ENCODE measurements around the gene RHOT1.
A peak's percentile ranks its signal among the peaks of the same experiment; 100 is the strongest.
"Not testable (repeated sequence)": the region's sequence is repeated elsewhere in the genome, so short reads cannot be mapped to it uniquely, and the experiment has no call there.

Gene RHOT1

GRCh38 chr17:32124985-32125847 is 17.1 kb upstream of the RHOT1 start:
- DNase-seq: no peak

DNA sequence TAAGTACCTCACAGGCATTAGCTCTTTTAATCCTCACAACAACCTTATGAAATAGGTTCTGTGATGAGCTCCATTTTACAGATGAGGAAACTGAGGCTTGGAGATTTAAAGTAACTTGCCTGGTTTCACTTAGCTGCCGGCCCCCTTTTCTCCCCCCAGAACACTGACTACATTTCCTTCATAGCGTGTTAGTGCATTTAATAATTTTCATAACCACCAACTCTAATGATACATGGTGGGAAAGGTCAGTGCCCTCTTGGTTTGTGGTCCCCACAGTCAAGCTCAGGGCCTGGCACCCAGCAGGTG is 16.5 kb upstream of the RHOT1 start:
- no peak for DNase-seq

GRCh38 chr17:32126325-32126724 is 16.0 kb upstream of the RHOT1 start:
- DNase-seq: no peak

DNA sequence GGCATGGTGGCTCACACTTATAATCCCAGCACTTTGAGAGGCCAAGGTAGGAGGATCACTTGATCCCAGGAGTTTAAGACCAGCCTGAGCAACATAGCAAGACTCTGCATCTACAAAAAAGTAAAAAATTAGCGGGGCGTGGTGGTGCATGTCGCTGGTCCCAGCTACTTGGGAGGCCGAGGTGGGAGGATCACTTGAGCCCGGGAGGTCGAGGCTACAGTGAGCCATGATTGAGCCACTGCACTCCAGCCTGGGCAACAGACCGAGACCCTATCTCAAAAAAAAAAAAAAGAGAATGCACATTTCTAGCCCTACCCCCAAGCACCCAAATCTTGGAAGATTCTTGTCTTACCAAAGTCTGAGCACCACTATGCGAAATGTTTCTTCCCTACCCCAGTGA is 15.6 kb upstream of the RHOT1 start:
- no peak for DNase-seq

- peak; percentile 65 to 88 (median 72) for DNase-seq
These were observed 15.0 kb upstream of the RHOT1 start for GRCh38 chr17:32127158-32127897.

DNA sequence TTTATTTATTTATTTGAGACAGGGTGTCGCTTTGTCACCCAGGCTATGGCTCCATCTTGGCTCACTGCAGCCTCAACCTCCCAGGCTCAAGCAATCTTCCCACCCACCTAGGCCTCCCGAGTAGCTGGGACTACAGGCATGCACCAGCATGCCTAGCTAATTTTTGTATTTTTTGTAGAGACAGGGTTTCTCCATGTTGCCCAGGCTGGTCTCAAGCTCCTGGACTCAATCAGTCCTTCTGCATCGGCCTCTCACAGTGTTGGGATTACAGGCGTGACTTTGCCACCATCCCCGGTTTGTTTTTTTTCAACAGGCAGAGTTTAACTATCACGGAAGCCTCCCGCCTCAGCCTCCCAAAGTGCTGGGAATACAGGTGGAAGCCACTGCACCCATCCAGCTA is 13.8 kb upstream of the RHOT1 start:
- not testable (repeated sequence) for DNase-seq

DNA sequence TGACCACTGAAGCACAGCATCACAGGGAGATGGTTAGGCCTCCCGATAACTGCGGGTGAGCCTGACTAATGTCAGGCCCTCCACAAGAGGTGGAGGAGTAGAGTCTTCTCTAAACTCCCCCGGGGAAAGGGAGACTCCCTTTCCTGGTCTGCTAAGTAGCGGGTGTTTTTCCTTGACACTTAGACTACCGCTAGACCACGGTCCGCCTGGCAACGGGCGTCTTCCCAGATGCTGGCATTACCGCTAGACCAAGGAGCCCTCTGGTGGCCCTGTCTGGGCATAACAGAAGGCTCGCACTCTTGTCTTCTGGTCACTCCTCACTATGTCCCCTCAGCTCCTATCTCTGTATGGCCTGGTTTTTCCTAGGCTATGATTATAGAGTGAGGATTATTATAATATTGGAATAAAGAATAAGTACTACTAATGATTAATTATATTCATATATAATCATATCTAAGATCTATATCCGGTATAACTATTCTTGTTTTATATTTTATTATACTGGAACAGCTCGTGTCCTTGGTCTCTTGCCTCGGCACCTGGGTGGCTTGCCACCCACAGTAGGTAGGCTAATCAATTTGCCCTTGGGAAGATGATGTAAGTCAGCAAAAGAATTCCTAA is 6.7 kb upstream of the RHOT1 start:
- DNase-seq: not testable (repeated sequence)

GRCh38 chr17:32136856-32137255 is 5.4 kb upstream of the RHOT1 start:
- peak in 1 of 5 experiments; percentile 44 for DNase-seq

- DNase-seq: not testable (repeated sequence)
These were observed 2.8 kb upstream of the RHOT1 start for GRCh38 chr17:32139504-32139903.

- DNase-seq: no peak
These were observed 1.0 kb upstream of the RHOT1 start for GRCh38 chr17:32141258-32141657.

DNA sequence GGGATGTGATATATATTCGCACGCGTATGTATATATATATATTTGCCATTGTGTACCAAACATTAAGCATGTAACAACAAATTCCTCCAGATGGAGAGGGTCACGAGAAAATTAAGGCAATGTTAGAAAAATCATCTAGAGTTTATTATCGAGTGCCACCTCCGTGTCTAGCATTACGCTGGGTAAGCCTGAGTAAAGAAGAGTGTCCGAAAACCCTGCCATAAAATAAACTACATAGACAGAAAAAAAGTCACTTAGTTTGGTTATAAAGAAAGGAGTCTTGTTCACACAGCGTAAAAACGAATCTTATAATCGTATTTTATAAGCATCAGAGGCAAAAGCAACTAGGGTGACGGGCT is 644 bp upstream of the RHOT1 start:
- DNase-seq: no peak

- DNase-seq: peak in 1 of 5 experiments; percentile 31
These were observed 690 bp downstream of the RHOT1 start for GRCh38 chr17:32142857-32143526.

DNA sequence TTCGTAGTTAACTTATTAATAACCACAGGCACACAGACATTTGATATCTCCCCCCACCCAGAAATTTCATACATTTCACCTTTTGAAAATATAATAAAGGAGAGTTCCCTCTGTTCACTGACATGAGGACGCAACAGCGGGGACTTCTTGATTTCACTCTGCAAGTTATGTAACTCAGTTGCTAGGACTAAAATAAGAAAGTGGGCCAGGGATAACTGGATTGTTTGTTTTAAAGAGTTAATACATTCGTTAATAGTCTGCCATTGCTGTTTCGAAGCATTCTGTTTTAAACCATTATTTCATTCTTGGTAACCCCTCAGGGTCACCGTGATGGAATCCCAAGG is 1.2 kb downstream of the RHOT1 start:
- DNase-seq: no peak

DNA sequence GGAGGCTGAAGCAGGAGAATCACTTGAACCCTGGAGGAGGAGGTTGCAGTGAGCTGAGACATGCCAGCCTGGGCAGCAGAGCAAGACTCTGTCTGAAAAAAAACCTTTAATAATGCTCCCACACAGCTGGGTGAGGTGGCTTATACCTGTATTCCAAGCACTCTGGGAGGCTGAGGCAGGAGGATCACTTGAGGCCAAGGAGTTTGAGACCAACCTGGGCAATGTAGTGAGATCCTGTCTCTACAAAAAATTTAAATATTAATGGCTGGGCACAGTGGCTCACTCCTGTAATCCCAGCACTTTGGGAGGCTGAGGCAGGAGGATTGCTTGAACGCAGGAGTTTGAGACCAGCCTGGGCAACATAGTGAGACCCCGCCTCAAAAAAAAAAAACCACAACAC is 2.1 kb downstream of the RHOT1 start:
- not testable (repeated sequence) for DNase-seq

DNA sequence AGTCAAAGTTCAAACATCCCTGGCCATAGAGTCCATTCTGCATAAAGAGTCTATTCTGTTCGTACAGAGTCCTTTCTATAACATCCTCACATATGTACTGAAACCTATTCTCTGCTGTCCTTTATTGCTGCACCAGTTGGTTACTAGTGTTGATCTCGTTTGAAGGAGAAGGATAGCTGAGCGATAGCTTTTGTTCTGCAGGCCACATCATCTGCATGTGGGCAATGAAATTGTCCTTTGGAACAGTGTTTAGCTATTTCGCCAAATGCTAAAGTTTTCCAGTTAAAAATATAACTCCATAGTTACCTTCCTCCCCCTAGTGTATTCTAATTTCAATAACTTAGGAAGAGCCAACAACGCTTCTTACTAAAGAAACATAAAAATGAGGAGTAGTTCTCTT is 6.0 kb downstream of the RHOT1 start:
- DNase-seq: no peak

- no peak for DNase-seq
These were observed 8.1 kb downstream of the RHOT1 start for GRCh38 chr17:32150358-32150757.

- DNase-seq: no peak
These were observed 9.8 kb downstream of the RHOT1 start for GRCh38 chr17:32152130-32152529.

- no peak for DNase-seq
These were observed 13.6 kb downstream of the RHOT1 start for GRCh38 chr17:32155896-32156295.

DNA sequence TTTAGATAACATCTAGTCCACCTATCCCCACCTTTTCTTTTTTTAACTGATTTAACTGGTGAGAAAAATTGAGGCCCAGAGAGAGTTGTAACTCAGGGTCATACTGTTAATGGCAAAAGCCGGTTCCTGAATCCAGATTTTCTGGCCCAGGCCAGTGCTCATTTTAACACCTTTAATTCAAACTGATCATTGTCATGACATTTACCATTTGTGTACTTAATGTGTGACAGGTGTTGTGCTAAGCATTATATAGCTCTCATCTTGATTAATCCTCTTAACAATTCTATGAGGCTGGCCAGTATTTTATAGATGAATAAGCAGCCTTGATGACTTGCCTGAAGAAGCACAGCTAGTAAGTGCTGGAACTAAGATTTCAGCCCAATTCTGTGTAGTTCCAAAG is 14.4 kb downstream of the RHOT1 start:
- DNase-seq: no peak

DNA sequence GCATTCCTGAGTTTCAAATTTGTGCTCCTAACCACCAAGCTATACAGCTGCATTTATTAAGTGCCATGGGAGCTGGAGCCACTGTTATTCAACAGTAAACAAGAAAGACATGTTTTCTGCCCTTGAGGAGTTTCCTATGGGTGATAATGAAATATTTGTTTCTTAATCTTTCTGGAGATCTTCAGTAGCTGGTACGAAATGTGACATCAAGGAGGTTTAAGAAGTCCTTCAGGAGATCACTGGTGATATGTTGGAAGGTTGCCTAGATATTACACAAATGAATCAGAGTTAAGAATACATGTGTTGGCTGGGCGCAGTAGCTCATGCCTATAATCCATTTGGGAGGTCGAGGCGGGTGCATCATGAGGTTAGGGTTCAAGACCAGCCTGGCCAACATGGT is 14.9 kb downstream of the RHOT1 start:
- DNase-seq: no peak

DNA sequence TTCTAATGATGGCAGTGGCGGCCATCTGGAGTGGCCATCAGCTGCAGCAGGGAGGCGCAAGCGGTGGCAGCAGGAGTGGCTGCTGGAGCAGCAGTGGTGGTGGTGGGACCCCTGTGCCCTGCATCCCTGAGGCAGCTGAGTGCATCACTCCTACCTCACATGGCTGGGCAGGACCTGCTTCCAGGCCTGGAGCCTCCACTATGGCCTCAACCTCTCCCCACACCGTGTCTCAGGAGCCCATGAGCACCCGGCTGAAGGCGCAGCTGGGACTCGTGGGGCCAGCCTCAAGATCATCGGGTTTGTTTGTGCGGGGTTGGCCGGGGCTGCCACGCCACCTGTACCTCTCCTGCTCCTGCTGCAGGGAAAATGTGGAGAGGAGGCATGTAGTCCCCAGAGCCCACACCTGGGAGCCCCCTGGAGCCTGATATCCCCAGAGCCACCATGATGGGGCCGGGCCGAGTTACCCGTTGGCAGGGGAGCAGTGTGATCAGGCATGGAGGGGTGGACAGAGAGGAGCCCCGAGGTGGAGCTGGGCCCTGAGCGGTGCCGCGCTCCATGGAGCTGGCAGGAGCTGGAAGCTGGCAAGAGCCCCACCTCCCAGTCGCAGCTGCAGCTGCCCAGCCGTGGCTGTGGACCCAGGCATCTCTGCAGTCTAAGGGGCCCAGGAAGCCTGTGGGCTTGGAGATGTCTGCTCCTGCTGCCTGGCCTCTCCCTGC is 16.7 kb downstream of the RHOT1 start:
- no peak for DNase-seq

GRCh38 chr17:32159586-32160438 is 17.5 kb downstream of the RHOT1 start:
- DNase-seq: no peak

Data from T-helper 2 cell (primary cell).